Dorsolateral prefrontal cortex (tissue), 118 donors: ENCODE measurements around the gene WSB2. TPM values are rescaled to one million over a fixed set of nuclear protein-coding genes. Genes with fewer than 3 reads are reported as not detected.

ENCODE experiments used
- total RNA-seq, 120 experiments: library from RNA; stranded (reverse); gene quantifications; one replicate each; pipeline versions ENCODE4 v1.2.3 to v1.2.4, GENCODE V29; 2022

WSB2 gene
- total RNA-seq, 120 experiments from 2014 or later: 117 to 328 (median 199) TPM

Other genes with a start within 250 kb of the WSB2 start
- 10 to 100 TPM; 12.2 to 55.1 (median 39.1) TPM for gene KSR2, start 92.2 kb downstream of the WSB2 start, total RNA-seq
- gene RFC5, start 44.5 kb downstream of the WSB2 start, total RNA-seq: 10 to 100 TPM in 115 of 120 experiments, 1 to 10 TPM in 5; 7.6 to 22.3 (median 14.5) TPM
- gene VSIG10, start 42.8 kb upstream of the WSB2 start, total RNA-seq: 10 to 100 TPM in 119 of 120 experiments, 1 to 10 TPM in 1; 9.9 to 40.2 (median 19.8) TPM
- gene PEBP1, start 74.9 kb upstream of the WSB2 start, total RNA-seq: 1,000 to 10,000 TPM in 2 of 120 experiments, 100 to 1,000 TPM in 118; 437 to 1,009 (median 790) TPM